Bone marrow (tissue), 2 donors: ENCODE results near the gene DLG2.
"Not testable (repeated sequence)": the region's sequence is repeated elsewhere in the genome, so short reads cannot be mapped to it uniquely, and the experiment has no call there.

Experiments used
- DNase-seq, 2 donors: peaks; one replicate each; lab custom pipeline; 2025; lab: John Stamatoyannopoulos, UW

The DLG2 gene

DNA sequence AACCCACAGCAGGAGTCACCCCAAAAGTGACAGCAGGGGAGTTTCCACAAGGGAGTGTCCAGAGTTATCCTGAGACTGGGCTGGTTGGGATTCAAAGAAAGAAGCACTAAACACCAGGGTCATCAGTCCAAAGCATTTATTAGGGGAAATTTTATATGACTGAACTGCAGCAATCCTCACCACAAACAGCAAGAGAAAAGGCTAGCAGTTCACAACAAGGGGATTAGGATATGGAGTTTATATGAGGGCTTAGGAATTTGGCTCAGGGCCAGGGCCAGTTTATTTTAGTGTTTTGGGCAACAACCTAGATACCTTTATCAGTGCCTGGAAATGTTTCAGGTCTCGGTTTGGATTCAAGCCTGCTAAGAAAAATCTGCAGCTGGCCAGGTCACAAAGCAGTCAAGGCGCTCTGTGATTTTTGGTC, 16.1 kb upstream of the DLG2 start:
- no peak for DNase-seq

DNA sequence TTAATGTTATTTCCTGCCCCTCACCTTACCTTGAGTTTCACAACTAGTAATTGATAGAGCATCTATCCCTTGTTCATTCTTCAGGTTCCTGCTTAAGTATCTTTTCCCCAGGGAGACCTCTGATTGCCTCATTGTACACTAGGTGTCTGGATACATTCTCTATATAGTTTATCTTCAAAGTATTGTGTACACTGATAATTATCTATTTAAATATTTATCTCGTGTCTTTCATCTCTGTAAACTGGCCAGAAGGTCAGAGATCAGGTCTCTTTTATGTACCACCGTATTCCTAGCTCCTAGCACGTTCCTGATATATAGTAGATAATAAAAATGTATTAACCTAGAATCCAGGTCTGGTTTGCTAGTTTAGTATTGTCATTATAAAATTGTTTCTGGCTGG, 7.6 kb upstream of the DLG2 start:
- no peak for DNase-seq

DNA sequence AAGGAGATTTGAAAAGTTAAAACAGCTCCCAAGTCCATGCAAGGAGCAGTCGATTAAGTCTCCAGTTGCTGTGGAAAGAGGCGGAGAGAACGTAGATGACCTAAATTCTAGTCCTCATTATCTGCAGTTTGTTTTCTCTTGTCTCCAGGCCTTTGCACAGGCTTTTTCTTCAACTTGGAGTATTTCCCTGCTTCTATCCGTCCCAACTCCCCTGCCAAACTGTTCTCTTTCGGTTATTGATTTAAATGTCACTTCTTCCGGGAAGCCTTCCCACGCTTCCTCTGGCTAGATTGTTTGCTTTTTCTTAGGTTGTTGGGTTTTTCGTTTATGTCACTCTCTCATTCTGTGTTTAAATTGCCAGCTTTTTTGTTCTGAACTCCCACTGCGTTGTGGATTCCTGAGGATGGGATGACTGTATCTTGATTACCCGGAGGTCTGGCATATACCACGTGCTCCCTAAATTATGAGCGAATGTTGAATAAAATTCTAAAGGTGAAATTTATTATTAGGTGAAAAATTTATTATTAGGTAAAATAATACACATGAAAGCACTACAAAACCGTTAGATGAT, 1.7 kb upstream of the DLG2 start:
- no peak for DNase-seq

DNA sequence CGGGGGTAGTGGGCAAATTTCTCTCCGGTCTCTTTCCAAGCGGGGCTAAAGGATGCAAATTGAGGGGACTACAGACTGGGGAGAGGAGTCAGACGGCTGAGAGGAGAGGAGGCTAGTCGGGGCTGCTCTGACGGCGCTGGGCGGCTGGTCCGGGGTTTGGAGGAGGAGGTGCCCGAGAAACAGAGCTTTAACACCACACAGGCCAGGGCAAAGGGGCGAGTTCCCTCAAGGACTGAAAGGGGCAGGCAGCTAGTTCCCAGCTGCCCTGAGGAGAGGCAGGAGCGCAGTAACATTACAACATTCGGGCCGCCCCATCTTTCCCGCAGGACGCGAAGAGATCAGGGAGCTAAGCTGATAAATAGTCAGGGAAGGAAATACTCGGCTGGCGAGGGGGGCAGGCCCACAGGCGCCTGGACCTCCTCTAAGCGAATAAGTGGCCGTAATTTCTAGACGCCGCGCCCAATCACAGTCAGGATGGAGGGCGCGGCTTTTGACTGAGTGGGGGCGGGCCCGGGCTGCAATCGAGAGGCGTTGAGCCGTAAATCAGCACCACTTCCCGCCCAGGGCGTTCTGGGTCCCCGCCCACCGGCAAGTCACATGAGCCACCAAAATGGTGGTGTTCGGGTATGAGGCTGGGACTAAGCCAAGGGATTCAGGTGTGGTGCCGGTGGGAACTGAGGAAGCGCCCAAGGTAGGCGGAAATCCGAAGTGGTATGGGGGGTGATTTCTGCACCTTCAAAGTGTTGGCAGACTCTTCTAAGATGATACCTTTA, 1.0 kb upstream of the DLG2 start, which contains the start of gene TMEM126B:
Gene TMEM126B, plus strand, starts transcription at position 596 of the 773 bp plus-strand sequence. Its CDS starts 15 bp downstream, at position 611.
- DNase-seq: peak; percentile 76 to 96

DNA sequence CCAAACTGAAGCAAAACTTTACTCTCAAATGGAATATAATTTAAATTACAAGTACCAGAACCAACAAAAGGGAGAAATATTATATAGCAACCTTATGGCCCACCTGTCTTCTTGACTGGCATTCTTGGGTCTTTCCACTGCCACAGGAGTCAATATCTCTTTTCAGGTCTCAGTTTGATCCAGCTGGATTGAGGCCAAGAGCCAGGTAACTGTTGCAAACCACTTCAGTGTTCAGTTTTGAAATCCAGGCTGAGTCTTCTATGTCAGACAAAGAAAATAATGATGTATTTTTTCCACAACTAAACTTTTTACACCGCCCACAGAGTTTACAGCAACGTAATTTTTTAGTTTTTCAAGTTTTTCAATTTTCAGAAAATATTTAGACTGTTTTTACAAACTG, 648 bp downstream of the DLG2 start:
- DNase-seq: no peak

DNA sequence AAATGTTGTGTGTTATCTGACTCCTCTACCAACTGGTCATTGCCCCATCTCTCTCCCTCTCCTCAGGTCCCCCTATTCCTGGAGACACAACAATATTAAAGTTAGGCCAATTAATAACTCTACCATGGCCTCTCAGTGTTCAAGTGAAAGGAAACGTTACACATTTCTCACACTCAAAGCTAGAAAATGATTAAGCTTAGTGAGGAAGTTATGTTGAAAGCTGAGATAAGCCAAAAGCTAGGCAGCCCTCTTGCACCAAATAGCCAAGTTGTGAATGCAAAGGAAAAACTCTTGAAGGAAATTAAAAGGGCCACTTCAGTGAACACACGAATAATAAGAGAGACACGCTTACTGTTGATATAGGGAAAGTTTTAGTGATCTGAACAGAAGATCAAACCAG, 6.9 kb downstream of the DLG2 start:
- no peak for DNase-seq

DNA sequence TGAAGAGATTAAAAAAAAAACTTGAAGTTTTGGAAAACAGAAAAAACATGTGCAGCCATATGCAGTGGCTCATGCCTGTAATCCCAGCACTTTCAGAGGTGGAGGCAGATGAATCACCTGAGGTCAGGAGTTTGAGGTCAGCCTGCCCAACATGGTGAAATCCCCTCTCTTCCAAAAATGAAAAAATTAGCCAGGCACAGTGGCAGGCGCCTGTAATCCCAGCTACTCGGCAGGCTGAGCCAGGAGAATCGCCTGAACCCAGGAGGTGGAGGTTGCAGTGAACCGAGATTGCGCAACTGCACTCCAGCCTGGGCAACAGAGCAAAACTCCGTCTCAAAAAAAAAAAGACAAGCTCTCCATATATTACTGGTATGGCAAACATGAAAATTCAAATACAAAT, 7.6 kb downstream of the DLG2 start:
- no peak for DNase-seq

DNA sequence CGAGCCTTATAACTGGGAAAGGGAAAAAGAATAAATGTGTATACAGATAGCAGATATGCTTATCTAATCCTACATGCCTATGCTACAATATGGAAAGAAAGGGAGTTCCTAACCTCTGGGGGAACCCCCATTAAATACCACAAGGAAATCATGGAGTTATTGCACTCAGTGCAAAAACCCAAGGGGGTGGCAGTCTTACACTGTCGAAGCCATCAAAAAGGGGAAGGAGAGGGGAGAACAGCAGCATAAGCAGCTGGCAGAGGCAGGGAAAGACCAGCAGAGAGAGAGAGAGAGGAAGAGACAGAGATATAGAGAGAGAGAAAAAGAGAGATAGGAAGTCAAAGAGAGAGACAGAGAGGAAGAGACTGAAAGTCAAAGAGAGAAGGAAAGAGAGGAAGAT, 15.5 kb downstream of the DLG2 start:
- DNase-seq: not testable (repeated sequence)

DNA sequence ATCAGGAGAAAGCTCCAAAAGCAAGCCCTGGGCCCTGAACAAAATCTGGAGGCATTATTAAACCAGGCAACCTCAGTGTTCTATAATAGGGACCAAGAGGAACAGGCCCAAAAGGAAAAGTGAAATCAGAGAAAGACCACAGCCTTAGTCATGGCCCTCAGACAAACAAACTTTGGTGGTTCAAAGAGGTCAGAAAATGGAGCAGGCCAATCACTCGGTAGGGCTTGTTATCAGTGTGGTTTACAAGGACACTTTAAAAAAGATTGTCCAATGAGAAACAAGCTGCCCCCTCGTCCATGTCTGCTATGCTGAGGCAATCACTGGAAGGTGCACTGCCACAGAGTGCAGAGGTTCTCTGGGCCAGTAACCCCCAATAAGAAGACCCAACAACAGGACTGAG, 17.9 kb downstream of the DLG2 start:
- not testable (repeated sequence) for DNase-seq

DNA sequence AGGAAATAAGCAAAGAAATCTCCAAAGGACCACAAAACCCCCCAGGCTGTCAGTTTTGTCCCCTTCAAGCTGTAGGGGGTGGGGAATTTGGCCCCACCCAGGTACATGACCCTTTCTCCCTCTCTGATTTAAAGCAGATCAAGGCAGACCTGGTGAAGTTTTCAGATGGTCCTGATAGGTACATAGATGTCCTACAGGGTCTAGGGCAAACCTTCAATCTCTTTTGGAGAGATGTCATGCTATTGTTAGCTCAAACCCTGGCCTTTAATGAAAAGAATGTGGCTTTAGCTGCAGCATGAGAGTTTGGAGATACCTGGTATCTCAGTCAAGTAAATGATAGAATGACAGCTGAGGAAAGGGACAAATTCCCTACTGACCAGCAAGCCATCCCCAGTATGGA, 18.5 kb downstream of the DLG2 start:
- DNase-seq: not testable (repeated sequence)

DNA sequence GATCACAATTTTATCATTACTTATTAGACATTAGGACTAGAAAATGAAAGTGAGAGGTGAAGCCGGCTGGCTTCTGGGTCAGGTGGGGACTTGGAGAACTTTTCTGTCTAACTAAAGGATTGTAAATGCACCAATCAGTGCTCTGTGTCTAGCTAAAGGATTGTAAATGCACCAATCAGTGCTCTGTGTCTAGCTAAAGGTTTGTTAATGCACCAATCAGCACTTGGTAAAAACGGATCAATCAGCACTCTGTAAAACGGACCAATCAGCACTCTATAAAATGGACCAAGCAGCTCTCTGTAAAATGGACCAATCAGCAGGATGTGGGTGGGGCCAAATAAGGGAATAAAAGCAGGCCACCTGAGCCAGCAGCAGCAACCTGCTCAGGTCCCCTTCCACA, 20.9 kb downstream of the DLG2 start:
- DNase-seq: not testable (repeated sequence)

DNA sequence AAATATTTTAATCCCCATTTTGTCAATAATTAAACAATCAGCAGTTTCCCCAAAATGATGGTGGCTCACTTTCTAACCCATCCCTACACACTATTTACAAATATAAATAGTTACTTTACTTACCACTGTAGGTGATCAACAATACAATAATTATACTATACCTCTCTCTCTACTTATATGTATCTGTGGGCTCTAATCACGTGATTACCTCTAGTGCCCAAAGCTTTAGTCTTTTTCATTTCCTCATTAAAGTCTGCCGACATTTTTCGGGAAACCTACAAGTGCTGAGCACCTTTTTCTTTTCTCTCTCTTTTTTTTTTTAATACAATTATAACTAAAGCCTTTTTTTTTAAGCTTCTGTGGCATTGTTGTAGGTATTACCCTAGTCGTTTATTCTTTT, 23.9 kb downstream of the DLG2 start:
- no peak for DNase-seq

DNA sequence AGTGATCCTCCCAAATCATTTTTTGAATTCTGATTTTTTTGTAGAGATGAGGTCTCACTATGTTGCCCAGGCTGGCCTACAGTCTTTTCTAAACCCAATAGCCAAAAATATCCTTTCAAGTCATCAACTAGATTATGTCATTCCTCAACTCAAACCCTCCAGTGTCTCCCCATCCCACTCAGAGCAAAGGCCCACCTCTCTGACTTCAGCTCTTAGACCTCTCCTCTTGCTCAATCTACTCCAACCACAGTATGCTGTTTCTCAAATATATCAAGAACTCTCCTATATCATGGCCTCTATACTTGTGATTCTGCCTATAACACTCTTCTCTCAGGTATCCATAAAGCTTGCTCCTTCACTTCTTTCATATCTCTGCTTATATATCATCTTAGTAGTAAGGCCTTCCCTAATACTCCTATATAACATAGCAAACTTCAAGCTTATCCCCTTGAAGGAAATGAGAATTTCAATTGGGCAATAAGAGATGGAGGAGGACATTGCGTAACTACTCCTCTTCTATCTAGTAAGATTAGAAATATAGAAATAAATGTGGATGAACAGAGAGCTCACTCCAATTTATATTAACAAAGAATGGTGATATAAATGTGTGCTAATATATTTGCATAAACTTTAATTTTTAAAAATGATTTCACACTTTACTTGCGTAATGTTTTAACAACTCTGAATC, 24.5 kb downstream of the DLG2 start:
- no peak for DNase-seq

DNA sequence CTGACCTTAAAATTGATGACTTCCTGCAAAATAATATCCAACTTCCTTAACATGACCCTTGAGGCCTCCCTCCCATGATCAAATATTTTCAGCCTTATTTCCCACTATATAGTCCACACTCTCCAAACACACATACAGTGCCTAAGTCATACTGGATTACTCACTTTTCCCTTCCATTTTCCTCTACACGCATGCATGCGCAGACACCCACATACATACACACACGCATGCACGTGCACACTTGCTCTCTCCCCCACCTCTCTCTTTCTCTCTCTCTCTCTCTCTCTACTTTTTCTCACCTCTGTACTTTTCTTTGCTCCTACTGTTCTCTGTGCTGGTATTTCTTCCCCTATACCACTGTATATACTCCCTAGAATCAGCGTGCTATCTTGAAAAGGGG, 28.1 kb downstream of the DLG2 start:
- DNase-seq: no peak

DNA sequence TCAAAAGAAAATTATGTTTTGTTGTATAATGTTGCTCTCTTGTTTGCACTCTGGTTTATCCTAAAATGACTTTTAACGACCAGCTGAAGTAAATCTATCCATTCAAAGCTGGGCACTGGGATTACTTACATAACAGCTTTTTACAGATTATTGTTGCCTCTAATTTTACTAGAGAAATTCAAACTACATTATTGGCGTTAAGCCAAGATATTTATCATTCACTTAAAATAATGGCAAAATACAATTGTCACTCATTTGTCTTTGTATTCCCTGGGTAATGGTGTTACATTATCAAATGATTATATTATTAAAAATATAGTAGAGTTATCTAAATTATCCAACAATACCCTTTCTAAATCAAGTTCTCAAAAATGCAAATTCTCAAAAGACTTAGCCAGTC, 30.3 kb downstream of the DLG2 start:
- no peak for DNase-seq

DNA sequence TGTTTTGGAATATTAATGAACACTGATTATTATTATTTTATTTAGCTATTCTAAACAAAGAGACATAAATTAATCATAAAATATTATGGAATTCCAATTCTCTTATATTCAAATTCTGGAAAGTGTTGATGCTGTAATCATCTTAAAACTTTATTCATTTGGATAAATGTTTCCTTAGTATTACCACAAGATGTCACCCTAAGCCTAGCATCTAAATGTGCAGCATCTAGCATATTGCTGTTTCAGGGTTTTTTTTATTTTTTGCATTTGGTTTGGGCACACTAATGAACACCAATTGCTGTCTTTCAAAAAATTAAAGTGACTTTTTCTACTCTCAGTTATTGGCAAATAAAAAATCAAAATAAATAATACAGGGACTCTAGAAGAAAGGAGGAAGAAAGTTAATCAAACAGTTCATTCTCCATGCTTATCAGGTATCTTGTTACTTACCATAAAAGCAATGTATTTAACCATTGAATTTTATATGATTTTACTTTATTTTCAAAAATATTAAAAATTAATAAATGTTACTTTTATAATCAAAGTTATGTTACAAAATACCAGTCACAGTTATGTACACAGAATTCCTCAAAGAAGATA, 31.8 kb downstream of the DLG2 start:
- peak in 1 of 2 donors; percentile 31 for DNase-seq

DNA sequence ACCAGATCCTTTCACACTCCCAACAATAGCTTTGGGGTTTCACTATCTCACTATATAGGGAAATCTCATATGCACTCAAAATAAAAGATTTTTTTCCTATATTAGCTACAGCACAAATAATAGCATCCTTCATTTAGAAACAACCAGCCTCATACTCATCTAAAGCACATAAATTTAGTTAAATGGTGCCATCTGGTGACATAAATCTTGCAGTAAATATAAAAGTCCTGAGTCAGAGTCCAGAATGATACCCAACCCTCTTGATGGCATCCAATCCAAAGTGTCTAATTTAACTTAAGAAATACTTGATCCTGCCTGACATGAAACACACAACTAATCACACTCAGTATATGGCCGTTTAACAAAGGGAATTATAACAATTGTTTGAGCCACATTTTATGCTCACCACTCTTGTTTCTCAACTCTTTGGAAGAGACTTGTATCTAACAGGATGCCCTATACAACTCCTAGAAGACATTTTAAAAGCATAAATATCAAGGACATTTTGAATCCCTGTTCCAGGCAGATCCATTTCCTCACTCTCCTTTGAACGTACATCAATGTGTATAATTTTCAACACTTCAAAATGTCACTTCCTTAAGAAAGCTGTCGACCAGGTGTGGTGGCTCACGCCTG, 36.2 kb downstream of the DLG2 start:
- no peak for DNase-seq

DNA sequence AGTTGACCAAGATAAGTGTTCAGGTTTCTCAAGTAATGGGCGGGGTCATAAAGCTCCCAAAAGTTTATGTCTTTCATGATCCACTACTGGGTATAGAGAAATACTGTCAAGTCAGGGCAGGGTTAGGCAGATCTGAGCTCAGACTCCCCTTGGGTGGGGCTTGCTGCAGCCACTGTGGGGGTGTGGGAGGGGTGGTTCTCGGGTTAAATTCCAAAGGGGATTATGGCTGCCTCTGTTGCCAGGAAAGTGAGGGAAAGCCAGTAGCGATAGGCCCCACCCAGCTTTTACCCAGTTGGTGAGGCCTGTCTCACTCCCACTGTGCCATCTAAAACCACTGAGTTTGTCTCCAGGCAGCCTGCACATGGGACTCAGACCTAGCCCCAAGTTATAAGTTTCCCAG, 37.8 kb downstream of the DLG2 start:
- no peak for DNase-seq

DNA sequence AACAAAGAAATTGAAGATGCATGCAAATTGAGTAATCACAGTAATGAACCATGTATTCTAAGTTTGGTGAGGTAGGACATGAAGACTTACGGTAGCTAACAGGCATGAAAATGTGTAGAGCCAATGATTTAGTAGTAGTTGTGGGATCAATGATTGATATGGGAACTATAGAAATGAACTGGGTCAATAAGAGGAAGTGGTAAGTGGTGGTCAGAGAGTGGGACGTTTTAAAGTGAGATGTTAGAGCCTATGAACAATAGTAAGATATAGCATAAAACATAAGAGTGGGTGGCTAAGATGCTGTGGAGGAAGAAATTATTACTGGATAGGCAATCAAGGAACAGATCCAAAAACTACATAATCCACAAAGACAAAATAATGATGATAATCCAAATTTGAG, 45.0 kb downstream of the DLG2 start:
- no peak for DNase-seq

DNA sequence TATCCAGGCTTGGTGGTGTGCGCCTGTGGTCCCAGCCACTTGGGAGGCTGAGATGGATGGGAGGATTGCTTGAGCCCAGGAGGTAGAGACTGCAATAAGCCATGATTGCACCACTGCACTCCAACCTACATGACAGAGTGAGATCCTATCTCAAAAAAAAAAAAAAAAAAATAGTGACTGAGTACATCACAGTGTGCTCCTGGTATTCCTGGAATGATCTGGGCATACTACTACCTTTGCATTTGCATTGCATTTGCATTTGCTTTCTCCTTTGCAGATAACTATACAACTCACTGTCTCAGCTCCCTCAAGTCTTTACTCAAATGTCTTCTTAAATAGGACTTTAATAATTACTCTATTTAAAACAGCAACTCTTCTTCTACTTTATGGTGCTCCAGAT, 51.8 kb downstream of the DLG2 start:
- DNase-seq: no peak

DNA sequence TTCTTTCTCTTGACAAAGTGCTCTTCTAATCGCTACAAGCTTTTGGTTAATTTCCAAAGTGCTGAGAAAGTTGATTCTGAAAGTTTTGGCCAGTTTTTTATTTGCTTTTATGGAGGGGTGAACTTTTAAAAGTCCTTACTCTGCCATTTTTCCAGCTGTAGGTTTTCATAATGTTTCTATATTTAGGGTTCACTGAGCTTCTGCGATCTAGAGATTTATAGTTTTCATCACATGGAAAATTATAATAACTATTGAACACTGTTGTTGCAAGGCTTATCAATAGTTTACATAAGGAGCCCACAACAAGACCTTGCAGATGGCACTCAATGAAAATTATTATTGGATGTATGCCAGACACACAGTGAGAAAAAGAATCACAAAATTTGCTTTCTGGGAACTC, 55.1 kb downstream of the DLG2 start:
- DNase-seq: no peak

DNA sequence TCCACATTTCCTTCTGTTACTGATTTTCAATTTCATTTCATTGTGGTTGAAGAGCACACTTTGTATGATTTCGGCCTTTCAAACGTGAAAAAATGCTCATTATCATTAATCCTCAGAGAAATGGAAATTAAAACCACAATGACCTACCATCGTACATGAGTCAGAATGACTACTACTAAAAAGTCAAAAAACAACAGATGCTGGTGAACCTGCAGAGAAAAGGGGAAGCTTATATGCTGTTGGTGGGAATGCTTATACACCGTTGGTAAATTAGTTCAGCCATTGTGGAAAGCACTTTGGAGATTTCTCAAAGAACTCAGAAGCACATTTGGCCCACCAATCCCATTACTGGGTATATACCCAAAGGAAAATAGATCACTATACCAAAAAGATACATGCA, 57.6 kb downstream of the DLG2 start:
- no peak for DNase-seq
